HG02981 (cell line): Measurements from ENCODE around the gene ST14.
"Not testable (repeated sequence)": the region's sequence is repeated elsewhere in the genome, so short reads cannot be mapped to it uniquely, and the experiment has no call there.

Source experiments
- ATAC-seq: cut with Tn5 transposase; IDR thresholded peaks from one replicate; pipeline ENCODE4 v1.9.1; 2021; ENCODE audit warnings: mild to moderate bottlenecking, moderate library complexity; ENCODE audit not compliant: unreplicated experiment

ST14 gene

DNA sequence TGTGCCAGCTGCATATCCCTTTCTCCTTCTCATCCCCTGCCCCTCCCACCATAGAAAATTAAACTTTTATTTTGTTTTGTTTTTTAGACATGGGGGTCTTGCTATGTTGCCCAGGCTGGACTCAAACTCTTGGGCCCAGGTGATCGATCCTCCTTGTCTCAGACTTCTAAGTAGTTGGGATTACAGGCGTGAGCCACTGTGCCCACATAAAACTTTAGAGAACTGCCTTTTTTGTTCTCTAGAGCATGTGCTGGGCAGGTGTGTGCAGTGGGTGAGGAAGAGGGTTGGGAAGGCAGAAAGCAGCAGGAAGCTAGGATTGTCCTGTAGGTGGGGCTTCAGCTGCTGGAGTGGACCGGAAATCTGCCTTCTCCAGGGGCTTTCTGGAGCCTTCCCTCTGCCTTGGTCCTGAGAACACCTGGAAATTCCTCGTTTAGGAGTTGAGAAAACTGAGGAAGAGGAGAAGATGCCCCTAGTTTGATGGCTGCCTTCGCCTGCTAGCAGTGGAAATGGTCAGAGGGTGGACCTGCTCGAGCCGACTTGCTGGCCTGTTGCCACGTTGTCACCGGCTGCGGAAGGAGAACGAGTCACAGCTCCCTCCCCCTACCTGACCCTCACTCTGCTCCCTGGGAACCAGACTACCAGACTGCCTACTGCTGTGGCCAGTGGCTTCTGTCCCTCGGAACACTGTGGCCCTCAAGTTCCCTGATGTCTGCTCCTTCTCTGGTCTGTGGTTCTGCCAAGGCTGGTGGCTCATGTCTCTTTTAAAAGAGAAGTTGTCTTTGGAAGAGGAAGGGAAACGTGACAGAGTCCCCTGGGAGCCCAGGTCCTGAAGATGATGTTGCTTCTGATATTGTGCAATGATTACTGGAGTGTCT lies 4.0 kb downstream of the ST14 start:
- no peak for ATAC-seq

- no peak for ATAC-seq
These were observed 4.6 kb downstream of the ST14 start for GRCh38 chr11:130164221-130164570.

GRCh38 chr11:130165601-130166456 lies 6.2 kb downstream of the ST14 start:
- ATAC-seq: no peak

DNA sequence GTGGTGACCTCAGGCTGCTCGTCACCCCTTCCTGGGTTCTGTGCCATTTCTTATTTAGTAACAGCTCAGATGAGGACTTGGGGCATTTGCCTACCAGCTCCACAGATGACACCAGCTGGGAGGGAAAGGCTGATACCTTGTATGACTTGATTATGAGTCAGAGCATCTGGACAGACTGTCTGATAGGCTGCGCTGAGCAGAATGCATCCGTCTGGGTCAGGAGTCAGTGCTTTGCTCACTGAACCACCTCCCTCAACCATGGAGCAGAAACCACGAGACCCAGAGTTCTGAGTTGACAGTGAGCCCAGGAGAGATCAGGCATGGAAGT lies 6.8 kb downstream of the ST14 start:
- no peak for ATAC-seq

DNA sequence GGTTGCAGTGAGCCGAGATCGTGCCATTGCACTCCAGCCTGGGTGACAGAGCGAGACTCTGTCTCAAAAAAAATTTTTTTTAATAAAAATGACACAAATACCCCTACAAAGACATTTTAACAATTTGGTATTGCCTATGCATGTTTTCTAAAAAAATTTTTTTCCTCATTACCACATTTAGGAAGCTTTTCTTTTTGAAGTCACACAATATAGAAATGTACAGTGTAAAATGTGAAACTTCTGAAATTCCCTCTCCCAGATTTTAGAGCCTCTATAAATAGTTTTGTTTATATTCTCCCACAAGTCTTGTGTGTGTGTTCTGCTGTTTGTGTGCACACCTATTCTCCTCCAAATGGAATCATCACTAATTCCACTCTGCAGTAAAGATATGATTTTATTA lies 7.6 kb downstream of the ST14 start:
- no peak for ATAC-seq

- ATAC-seq: no peak
These were observed 8.5 kb downstream of the ST14 start for GRCh38 chr11:130168105-130168504.

GRCh38 chr11:130170345-130170744 lies 10.8 kb downstream of the ST14 start:
- ATAC-seq: no peak

- no peak for ATAC-seq
These were observed 12.0 kb downstream of the ST14 start for GRCh38 chr11:130171534-130171933.

DNA sequence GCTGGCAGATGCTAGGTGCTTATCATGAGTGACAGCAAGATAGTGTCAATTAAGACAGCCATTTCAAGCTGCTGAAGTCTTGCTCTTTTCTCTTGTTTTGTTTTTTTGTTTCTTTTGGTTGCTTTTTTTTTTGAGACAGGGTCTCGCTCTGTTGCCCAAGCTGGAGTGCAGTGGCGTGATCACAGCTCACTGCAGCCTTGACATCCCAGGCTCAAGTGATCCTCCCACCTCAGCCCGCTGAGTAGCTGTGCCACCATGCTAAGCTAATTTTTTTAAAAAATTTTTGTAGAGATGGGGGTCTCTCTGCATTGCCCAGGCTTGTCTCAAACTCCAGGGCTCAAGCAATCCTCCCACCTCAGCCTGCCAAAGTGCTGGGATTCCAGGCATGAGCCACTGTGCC lies 12.4 kb downstream of the ST14 start:
- not testable (repeated sequence) for ATAC-seq

DNA sequence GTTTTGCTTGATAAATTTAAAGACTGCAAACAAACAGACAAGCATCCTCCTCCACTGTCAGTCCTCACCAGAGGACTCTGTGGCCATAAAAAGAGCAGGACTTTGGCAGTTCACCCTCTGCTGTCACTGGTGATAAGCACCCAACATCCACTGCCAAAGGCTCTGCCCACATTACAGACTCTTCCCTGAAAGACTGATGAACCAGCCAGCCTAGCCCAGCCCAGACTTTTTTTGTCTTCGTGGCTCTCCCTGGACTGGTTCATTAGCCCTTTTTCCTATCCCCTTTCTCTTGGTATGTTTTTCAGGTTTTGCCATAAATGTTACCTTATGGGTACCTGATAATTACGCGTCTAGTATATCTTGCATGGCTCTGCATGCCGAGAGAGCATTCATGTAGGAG lies 15.1 kb downstream of the ST14 start:
- ATAC-seq: no peak

DNA sequence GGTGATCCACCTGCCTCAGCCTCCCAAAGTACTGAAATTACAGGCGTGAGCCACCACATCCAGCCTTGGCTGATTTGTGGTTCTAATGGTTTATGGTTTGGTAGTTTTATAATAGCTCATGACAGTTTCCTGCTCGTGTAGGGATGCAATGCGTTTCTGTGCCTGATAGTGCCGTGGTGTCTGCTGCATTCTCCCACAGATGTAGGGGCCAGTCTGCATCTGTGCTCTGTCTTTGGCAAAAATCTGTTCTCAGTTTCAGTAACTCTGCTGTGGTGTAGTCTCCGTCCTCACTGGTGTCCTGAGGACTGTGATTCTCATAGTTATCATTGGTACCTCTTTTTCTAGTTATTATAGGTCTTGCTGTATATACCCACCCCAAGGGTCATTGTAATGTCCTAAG lies 16.3 kb downstream of the ST14 start:
- ATAC-seq: no peak

DNA sequence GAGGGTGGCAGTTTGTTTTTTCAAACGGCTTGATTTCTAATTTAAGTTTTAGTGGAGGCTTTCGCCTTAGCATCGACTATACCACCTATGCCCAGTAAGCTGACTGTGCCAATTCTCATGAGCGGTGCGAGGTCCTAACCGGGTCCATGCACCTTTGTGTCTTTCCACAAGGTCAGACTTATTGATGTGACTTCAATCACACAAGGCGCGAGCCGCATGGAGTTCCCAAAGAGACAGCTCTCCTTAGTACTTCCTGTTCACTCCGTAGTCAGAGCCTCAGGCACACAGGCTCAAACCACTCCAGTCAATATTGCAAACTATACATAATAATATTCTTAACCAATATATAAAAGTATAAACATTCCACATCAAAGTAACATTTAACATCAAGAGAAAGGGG lies 18.2 kb downstream of the ST14 start:
- no peak for ATAC-seq

GRCh38 chr11:130178441-130179339 lies 19.1 kb downstream of the ST14 start:
- no peak for ATAC-seq

- ATAC-seq: no peak
These were observed 20.1 kb downstream of the ST14 start for GRCh38 chr11:130179396-130180306.

- ATAC-seq: no peak
These were observed 20.9 kb downstream of the ST14 start for GRCh38 chr11:130180491-130180890.

- ATAC-seq: no peak
These were observed 21.3 kb downstream of the ST14 start for GRCh38 chr11:130180896-130181294.

DNA sequence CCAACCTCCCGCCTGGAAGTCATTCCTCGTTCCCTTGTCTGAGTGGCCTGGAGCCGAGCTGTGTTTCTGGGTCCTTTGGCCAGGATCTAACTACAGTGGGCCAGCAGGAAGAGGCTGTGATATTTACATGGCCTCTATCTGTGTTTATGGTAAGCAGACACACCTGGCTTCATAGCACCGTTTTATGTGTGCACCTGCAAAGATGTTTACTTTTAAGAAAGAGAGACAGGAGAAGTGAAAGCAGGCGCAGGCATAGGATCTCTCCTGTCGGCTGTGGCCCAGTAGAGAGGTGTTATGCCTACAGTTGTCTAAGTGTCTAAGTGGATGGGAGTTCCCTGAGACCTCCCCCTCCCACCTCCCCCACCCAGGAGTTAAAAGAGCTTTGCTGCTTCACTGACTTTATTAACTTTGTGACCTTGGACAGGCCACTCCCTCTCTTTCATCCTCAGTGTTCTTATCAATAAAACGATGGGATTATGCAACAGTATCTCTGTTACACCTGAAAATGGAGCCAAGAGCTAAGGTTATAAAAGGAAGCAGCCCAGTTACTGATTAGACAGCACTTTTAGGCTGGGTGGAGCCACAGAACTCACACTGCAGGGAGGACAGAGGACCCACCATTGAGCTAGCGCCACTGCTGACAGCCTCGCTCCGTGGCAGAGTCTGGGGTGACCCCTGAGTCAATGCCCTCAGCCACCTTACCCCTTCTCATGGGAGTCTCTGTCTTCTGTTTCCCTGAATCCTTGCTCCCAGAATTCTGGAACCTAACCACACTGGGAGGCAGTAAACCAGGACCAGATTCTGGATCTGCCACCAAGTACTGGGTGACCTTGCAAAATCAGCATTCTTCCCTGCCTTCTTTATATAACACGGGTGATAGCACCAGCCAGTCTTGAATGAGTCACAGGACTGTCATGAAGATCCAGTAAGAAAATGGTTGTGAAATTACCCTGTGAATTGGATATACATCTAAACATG lies 22.0 kb downstream of the ST14 start:
- ATAC-seq: no peak

- ATAC-seq: no peak
These were observed 24.5 kb downstream of the ST14 start for GRCh38 chr11:130183878-130184610.
